K562 (cell line): ENCODE results near the gene RBPJ. TPM values are rescaled to one million over a fixed set of nuclear protein-coding genes. Genes with fewer than 3 reads are reported as not detected.

Experiments used
- BCL6 ChIP-seq: fragments of 250-450 bp; sonication (Bioruptor Pico); IDR thresholded peaks from 2 replicates; pipeline ENCODE4 v1.4.0; 2020
- POLR2G ChIP-seq: fragments of 200-400 bp; formaldehyde crosslinking; IDR thresholded peaks from 2 replicates; pipeline ENCODE4 v1.6.1; 2017; ENCODE audit warnings: low read depth, mild to moderate bottlenecking, antibody characterized with exemption, low read length, moderate library complexity
- TEAD4 ChIP-seq, 2 experiments: sonication (generic) in 1 of 2; formaldehyde crosslinking in 1 of 2; IDR thresholded peaks; 2 replicates each; pipeline versions ENCODE4 v1.6.1 to v1.8.0; 2012 to 2022; ENCODE audit warnings: borderline replicate concordance in 1 of 2, inconsistent platforms in 1 of 2, low read length in 1 of 2, mild to moderate bottlenecking in 1 of 2, missing genetic modification reagents in 1 of 2
- polyA plus RNA-seq, 8 experiments: library from polyadenylated mRNA; depleted of rRNA in 4 of 8; stranded (reverse) in 5 of 8; unstranded in 3 of 8; fragments of >200 nt; fragmentation: Nextera tagmentation in 2 of 8; fragmentation: Illumina TruSeq in 1 of 8; extraction: Ambion mirVana in 2 of 8; extraction: Trizol in 1 of 8; gene quantifications; 2 replicates each; pipeline versions ENCODE4 v1.2.1 to v1.2.3, GENCODE V29; 2011 to 2014; ENCODE audit warnings: inconsistent platforms in 1 of 8, missing spikeins in 1 of 8
- total RNA-seq, 7 experiments: library from RNA; depleted of rRNA in 6 of 7; stranded (reverse); fragments of >200 nt in 6 of 7; fragmentation: Illumina TruSeq in 2 of 7; extraction: Trizol in 2 of 7; gene quantifications; 2 replicates each; pipeline versions ENCODE4 v1.2.1 to v1.2.3, GENCODE V29; 2011 to 2021; ENCODE audit warnings: low replicate concordance in 1 of 7
- TF ChIP-seq, protein P1 (sequence below): fragments of 450-650 bp; IDR thresholded peaks from 2 replicates; pipeline ENCODE4 v1.6.1; 2016; ENCODE audit warnings: mild to moderate bottlenecking, moderate library complexity
- TF ChIP-seq, protein P2 (sequence below): sonication (generic); formaldehyde crosslinking; IDR thresholded peaks from 2 replicates; pipeline ENCODE4 v1.8.1; 2023; ENCODE audit warnings: mild to moderate bottlenecking, missing genetic modification reagents, moderate library complexity
- TF ChIP-seq, protein P3 (sequence below): fragments of 450-650 bp; IDR thresholded peaks from 2 replicates; pipeline ENCODE4 v1.6.1; 2016; ENCODE audit warnings: low read depth

Gene RBPJ
- total and polyA plus RNA-seq, 9 of the 15 experiments (the other 6 are each of a cell fraction or from before 2014, with no cell fraction given): 17.2 to 49.4 (median 33.8) TPM

DNA sequence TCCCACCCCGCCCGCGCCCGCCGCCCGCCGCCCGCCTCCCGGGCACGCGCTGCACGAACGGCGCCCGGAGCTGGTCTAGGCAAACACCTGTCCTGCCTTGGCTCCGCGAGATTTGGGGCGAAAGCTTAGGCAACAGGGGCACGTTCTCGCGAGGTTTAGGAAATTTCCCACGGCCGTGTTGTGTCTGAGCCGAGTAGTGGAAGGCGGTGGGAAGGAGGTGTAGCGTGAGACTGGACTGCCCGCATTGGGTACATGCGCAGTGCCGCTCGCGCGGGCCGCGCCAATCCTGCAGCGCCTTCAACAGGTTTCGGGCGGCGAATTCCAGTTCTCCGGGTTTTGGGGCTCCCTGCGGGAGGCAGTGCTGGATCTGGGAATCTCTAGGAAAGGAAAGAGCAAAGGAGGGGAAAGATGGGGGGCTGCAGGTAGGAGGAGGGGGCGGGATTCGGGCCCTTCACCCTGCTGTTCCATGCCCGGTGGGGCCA is 1.3 kb upstream of the RBPJ start (continued):
- TF ChIP-seq, protein P1, sequence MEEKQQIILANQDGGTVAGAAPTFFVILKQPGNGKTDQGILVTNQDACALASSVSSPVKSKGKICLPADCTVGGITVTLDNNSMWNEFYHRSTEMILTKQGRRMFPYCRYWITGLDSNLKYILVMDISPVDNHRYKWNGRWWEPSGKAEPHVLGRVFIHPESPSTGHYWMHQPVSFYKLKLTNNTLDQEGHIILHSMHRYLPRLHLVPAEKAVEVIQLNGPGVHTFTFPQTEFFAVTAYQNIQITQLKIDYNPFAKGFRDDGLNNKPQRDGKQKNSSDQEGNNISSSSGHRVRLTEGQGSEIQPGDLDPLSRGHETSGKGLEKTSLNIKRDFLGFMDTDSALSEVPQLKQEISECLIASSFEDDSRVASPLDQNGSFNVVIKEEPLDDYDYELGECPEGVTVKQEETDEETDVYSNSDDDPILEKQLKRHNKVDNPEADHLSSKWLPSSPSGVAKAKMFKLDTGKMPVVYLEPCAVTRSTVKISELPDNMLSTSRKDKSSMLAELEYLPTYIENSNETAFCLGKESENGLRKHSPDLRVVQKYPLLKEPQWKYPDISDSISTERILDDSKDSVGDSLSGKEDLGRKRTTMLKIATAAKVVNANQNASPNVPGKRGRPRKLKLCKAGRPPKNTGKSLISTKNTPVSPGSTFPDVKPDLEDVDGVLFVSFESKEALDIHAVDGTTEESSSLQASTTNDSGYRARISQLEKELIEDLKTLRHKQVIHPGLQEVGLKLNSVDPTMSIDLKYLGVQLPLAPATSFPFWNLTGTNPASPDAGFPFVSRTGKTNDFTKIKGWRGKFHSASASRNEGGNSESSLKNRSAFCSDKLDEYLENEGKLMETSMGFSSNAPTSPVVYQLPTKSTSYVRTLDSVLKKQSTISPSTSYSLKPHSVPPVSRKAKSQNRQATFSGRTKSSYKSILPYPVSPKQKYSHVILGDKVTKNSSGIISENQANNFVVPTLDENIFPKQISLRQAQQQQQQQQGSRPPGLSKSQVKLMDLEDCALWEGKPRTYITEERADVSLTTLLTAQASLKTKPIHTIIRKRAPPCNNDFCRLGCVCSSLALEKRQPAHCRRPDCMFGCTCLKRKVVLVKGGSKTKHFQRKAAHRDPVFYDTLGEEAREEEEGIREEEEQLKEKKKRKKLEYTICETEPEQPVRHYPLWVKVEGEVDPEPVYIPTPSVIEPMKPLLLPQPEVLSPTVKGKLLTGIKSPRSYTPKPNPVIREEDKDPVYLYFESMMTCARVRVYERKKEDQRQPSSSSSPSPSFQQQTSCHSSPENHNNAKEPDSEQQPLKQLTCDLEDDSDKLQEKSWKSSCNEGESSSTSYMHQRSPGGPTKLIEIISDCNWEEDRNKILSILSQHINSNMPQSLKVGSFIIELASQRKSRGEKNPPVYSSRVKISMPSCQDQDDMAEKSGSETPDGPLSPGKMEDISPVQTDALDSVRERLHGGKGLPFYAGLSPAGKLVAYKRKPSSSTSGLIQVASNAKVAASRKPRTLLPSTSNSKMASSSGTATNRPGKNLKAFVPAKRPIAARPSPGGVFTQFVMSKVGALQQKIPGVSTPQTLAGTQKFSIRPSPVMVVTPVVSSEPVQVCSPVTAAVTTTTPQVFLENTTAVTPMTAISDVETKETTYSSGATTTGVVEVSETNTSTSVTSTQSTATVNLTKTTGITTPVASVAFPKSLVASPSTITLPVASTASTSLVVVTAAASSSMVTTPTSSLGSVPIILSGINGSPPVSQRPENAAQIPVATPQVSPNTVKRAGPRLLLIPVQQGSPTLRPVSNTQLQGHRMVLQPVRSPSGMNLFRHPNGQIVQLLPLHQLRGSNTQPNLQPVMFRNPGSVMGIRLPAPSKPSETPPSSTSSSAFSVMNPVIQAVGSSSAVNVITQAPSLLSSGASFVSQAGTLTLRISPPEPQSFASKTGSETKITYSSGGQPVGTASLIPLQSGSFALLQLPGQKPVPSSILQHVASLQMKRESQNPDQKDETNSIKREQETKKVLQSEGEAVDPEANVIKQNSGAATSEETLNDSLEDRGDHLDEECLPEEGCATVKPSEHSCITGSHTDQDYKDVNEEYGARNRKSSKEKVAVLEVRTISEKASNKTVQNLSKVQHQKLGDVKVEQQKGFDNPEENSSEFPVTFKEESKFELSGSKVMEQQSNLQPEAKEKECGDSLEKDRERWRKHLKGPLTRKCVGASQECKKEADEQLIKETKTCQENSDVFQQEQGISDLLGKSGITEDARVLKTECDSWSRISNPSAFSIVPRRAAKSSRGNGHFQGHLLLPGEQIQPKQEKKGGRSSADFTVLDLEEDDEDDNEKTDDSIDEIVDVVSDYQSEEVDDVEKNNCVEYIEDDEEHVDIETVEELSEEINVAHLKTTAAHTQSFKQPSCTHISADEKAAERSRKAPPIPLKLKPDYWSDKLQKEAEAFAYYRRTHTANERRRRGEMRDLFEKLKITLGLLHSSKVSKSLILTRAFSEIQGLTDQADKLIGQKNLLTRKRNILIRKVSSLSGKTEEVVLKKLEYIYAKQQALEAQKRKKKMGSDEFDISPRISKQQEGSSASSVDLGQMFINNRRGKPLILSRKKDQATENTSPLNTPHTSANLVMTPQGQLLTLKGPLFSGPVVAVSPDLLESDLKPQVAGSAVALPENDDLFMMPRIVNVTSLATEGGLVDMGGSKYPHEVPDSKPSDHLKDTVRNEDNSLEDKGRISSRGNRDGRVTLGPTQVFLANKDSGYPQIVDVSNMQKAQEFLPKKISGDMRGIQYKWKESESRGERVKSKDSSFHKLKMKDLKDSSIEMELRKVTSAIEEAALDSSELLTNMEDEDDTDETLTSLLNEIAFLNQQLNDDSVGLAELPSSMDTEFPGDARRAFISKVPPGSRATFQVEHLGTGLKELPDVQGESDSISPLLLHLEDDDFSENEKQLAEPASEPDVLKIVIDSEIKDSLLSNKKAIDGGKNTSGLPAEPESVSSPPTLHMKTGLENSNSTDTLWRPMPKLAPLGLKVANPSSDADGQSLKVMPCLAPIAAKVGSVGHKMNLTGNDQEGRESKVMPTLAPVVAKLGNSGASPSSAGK: peak; percentile 64
- TF ChIP-seq, protein P2, sequence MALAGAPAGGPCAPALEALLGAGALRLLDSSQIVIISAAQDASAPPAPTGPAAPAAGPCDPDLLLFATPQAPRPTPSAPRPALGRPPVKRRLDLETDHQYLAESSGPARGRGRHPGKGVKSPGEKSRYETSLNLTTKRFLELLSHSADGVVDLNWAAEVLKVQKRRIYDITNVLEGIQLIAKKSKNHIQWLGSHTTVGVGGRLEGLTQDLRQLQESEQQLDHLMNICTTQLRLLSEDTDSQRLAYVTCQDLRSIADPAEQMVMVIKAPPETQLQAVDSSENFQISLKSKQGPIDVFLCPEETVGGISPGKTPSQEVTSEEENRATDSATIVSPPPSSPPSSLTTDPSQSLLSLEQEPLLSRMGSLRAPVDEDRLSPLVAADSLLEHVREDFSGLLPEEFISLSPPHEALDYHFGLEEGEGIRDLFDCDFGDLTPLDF: 0 out of 2 replicates have a peak, but pooled peaks have one; percentile 38
- TF ChIP-seq, protein P3, sequence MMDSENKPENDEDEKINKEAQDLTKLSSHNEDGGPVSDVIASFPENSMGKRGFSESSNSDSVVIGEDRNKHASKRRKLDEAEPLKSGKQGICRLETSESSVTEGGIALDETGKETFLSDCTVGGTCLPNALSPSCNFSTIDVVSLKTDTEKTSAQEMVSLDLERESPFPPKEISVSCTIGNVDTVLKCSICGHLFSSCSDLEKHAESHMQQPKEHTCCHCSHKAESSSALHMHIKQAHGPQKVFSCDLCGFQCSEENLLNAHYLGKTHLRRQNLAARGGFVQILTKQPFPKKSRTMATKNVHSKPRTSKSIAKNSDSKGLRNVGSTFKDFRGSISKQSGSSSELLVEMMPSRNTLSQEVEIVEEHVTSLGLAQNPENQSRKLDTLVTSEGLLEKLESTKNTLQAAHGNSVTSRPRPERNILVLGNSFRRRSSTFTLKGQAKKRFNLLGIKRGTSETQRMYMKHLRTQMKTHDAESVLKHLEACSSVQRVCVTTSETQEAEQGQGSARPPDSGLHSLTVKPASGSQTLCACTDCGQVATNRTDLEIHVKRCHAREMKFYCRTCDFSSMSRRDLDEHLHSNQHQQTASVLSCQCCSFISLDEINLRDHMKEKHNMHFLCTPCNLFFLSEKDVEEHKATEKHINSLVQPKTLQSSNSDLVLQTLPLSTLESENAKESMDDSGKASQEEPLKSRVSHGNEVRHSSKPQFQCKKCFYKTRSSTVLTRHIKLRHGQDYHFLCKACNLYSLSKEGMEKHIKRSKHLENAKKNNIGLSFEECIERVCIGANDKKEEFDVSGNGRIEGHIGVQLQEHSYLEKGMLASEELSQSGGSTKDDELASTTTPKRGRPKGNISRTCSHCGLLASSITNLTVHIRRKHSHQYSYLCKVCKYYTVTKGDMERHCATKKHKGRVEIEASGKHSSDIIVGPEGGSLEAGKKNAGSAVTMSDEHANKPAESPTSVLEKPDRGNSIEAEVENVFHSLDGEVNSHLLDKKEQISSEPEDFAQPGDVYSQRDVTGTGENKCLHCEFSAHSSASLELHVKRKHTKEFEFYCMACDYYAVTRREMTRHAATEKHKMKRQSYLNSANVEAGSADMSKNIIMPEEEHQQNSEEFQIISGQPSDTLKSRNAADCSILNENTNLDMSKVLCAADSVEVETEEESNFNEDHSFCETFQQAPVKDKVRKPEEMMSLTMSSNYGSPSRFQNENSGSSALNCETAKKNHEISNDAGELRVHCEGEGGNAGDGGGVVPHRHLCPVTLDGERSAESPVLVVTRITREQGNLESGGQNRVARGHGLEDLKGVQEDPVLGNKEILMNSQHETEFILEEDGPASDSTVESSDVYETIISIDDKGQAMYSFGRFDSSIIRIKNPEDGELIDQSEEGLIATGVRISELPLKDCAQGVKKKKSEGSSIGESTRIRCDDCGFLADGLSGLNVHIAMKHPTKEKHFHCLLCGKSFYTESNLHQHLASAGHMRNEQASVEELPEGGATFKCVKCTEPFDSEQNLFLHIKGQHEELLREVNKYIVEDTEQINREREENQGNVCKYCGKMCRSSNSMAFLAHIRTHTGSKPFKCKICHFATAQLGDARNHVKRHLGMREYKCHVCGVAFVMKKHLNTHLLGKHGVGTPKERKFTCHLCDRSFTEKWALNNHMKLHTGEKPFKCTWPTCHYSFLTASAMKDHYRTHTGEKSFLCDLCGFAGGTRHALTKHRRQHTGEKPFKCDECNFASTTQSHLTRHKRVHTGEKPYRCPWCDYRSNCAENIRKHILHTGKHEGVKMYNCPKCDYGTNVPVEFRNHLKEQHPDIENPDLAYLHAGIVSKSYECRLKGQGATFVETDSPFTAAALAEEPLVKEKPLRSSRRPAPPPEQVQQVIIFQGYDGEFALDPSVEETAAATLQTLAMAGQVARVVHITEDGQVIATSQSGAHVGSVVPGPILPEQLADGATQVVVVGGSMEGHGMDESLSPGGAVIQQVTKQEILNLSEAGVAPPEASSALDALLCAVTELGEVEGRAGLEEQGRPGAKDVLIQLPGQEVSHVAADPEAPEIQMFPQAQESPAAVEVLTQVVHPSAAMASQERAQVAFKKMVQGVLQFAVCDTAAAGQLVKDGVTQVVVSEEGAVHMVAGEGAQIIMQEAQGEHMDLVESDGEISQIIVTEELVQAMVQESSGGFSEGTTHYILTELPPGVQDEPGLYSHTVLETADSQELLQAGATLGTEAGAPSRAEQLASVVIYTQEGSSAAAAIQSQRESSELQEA: no peak
- TF ChIP-seq POLR2G (peak; percentile 82), BCL6 (CRISPR knock-in tag) (no peak), TEAD4 (IDR thresholded peaks at IDR 0.05; ENCODE audit: low read length) (0 out of 2 replicates have a peak, but pooled peaks have one; percentile 5), TEAD4 (CRISPR knock-in tag; IDR thresholded peaks at IDR 0.05; ENCODE audit: borderline replicate concordance) (no peak)
